IMR-90 (cell line): ENCODE measurements around the gene COL15A1. TPM values are rescaled to one million over a fixed set of nuclear protein-coding genes. Genes with fewer than 3 reads are reported as not detected.

Experiments
- ATAC-seq: fragments of 200-7000 bp; cut with Tn5 transposase; 2 replicates; pipeline ENCODE4 v1.9.1; 2020; ENCODE audit warnings: low read depth, mild to moderate bottlenecking, moderate library complexity
- BruUV-seq: library from RNA; stranded (reverse); fragments of 400-500 nt; replicated peaks from 2 replicates; lab custom pipeline; 2021; lab: Mats Ljungman, UMichigan
- CTCF ChIA-PET: fragments of 300-600 bp; formaldehyde crosslinking; extraction: SDS; loops from one replicate; lab custom pipeline; 2021; ENCODE audit warnings: antibody characterized with exemption; lab: Yijun Ruan, JAX
- POLR2A ChIA-PET: fragments of 300-600 bp; sonication (Branson Sonifier 250); formaldehyde crosslinking; loops from one replicate; lab custom pipeline; 2022; ENCODE audit warnings: antibody characterized with exemption; ENCODE audit not compliant: unreplicated experiment; lab: Charles Lee
- DNase-seq: peaks from one replicate; pipeline ENCODE4 v3.0.0; 2013
- H2AFZ ChIP-seq: replicated peaks from 2 replicates; pipeline ENCODE3; 2013; ENCODE audit warnings: low read length, mild to moderate bottlenecking; ENCODE audit not compliant: poor library complexity
- H2AK5ac ChIP-seq: 2 replicates; pipeline ENCODE4 v1.6.1; 2013; ENCODE audit warnings: low read depth, low read length, inconsistent platforms
- H2AK9ac ChIP-seq: replicated peaks from 2 replicates; pipeline ENCODE3; 2013; ENCODE audit warnings: mild to moderate bottlenecking, low read depth, low read length, moderate library complexity; ENCODE audit not compliant: poor library complexity
- H2BK120ac ChIP-seq: 2 replicates; pipeline ENCODE4 v1.6.1; 2013; ENCODE audit warnings: low read depth, low read length, inconsistent platforms
- H2BK15ac ChIP-seq: 3 replicates; pipeline ENCODE4 v1.6.1; 2013; ENCODE audit warnings: low read depth, low read length, inconsistent platforms
- H2BK20ac ChIP-seq: 2 replicates; pipeline ENCODE4 v1.6.1; 2013; ENCODE audit warnings: low read depth, mild to moderate bottlenecking, inconsistent platforms, low read length, moderate library complexity
- H2BK5ac ChIP-seq: 2 replicates; pipeline ENCODE4 v1.6.1; 2013; ENCODE audit warnings: mild to moderate bottlenecking, low read depth, low read length, inconsistent platforms; ENCODE audit not compliant: poor library complexity, severe bottlenecking
- H3K14ac ChIP-seq: replicated peaks from 2 replicates; pipeline ENCODE4 v1.6.1; 2013; ENCODE audit warnings: low read depth, low read length, inconsistent platforms
- H3K18ac ChIP-seq: 2 replicates; pipeline ENCODE4 v1.6.1; 2013; ENCODE audit warnings: low read depth, low read length, control low read depth
- H3K23ac ChIP-seq: 2 replicates; pipeline ENCODE4 v1.6.1; 2013; ENCODE audit warnings: low read depth, low read length, inconsistent platforms
- H3K27ac ChIP-seq: 2 replicates; pipeline ENCODE4 v1.5.1; 2013; ENCODE audit warnings: mild to moderate bottlenecking, control low read depth, low read length; ENCODE audit not compliant: insufficient read depth
- H3K27me3 ChIP-seq: 2 replicates; pipeline ENCODE4 v1.6.1; 2013; ENCODE audit warnings: low read length; ENCODE audit not compliant: control insufficient read depth, insufficient read depth
- H3K36me3 ChIP-seq: 2 replicates; pipeline ENCODE4 v1.6.1; 2013; ENCODE audit warnings: low read length, mixed read lengths; ENCODE audit not compliant: control insufficient read depth, insufficient read depth
- H3K4ac ChIP-seq: 2 replicates; pipeline ENCODE4 v1.6.1; 2013; ENCODE audit warnings: low read depth, low read length, inconsistent platforms
- H3K4me1 ChIP-seq: 2 replicates; pipeline ENCODE4 v1.6.1; 2013; ENCODE audit warnings: low read length, mixed read lengths; ENCODE audit not compliant: control insufficient read depth, insufficient read depth
- H3K4me2 ChIP-seq: 2 replicates; pipeline ENCODE4 v1.6.1; 2013; ENCODE audit warnings: low read depth, mild to moderate bottlenecking, control low read depth, low read length, moderate library complexity
- H3K4me3 ChIP-seq: 2 replicates; pipeline ENCODE4 v1.5.1; 2013; ENCODE audit warnings: low read depth, mild to moderate bottlenecking, control low read depth, low read length, moderate library complexity; ENCODE audit not compliant: insufficient read depth
- H3K56ac ChIP-seq: 2 replicates; pipeline ENCODE4 v1.6.1; 2013; ENCODE audit warnings: low read length, inconsistent platforms; ENCODE audit not compliant: insufficient read depth; ENCODE audit errors: extremely low read depth
- H3K79me1 ChIP-seq, 2 experiments: 2 replicates each; pipeline ENCODE4 v1.6.1; 2013; ENCODE audit warnings: low read length in 2 of 2, inconsistent platforms in 1 of 2, low read depth in 1 of 2
- H3K9ac ChIP-seq: 2 replicates; pipeline ENCODE4 v1.6.1; 2013; ENCODE audit warnings: low read depth, low read length, control low read depth
- H3K9me1 ChIP-seq: 2 replicates; pipeline ENCODE4 v1.6.1; 2013; ENCODE audit warnings: low read length, inconsistent platforms; ENCODE audit not compliant: insufficient read depth
- H3K9me3 ChIP-seq: 2 replicates; pipeline ENCODE4 v1.6.1; 2013; ENCODE audit warnings: low read length; ENCODE audit not compliant: control insufficient read depth, insufficient read depth
- H4K20me1 ChIP-seq: 2 replicates; pipeline ENCODE4 v1.6.1; 2013; ENCODE audit warnings: low read length, inconsistent platforms; ENCODE audit not compliant: insufficient read depth
- H4K5ac ChIP-seq: 2 replicates; pipeline ENCODE4 v1.6.1; 2013; ENCODE audit warnings: mild to moderate bottlenecking, low read depth, low read length, control low read depth
- H4K8ac ChIP-seq, 2 experiments: 2 replicates each; pipeline ENCODE4 v1.6.1; 2013; ENCODE audit warnings: low read depth in 2 of 2, low read length in 2 of 2, control low read depth in 1 of 2, inconsistent platforms in 1 of 2
- H4K91ac ChIP-seq: 2 replicates; pipeline ENCODE4 v1.6.1; 2013; ENCODE audit warnings: low read depth, low read length, inconsistent platforms; ENCODE audit not compliant: insufficient read depth
- BHLHE40 ChIP-seq: fragments of 150-350 bp; IDR thresholded peaks from 2 replicates; pipeline ENCODE4 v1.6.1; 2016; ENCODE audit warnings: mild to moderate bottlenecking, low read depth, low read length
- CEBPB ChIP-seq: IDR thresholded peaks from 2 replicates; pipeline ENCODE4 v1.6.1; 2012; ENCODE audit warnings: low read depth, low read length, improper control_type of control experiment
- CHD1 ChIP-seq: IDR thresholded peaks from 2 replicates; pipeline ENCODE4 v1.6.1; 2012; ENCODE audit warnings: low read depth, low read length, improper control_type of control experiment
- FOS ChIP-seq: fragments of 150-350 bp; IDR thresholded peaks from 2 replicates; pipeline ENCODE4 v1.6.1; 2016; ENCODE audit warnings: low read depth, low read length
- MAFK ChIP-seq: IDR thresholded peaks from 2 replicates; pipeline ENCODE4 v1.6.1; 2012; ENCODE audit warnings: low read depth, low read length, improper control_type of control experiment
- MAZ ChIP-seq: IDR thresholded peaks from 2 replicates; pipeline ENCODE4 v1.6.1; 2012; ENCODE audit warnings: low read depth, mild to moderate bottlenecking, low read length, improper control_type of control experiment, moderate library complexity, borderline replicate concordance
- MXI1 ChIP-seq: IDR thresholded peaks from 2 replicates; pipeline ENCODE4 v1.6.1; 2012; ENCODE audit warnings: low read depth, mild to moderate bottlenecking, low read length, moderate library complexity, borderline replicate concordance
- NFE2L2 ChIP-seq: fragments of 150-350 bp; IDR thresholded peaks from 2 replicates; pipeline ENCODE4 v1.6.1; 2016; ENCODE audit warnings: low read depth, mild to moderate bottlenecking, low read length
- POLR2A ChIP-seq: IDR thresholded peaks from 2 replicates; pipeline ENCODE4 v1.6.1; 2012; ENCODE audit warnings: mild to moderate bottlenecking, low read depth, low read length
- RAD21 ChIP-seq: IDR thresholded peaks from 2 replicates; pipeline ENCODE4 v1.6.1; 2012; ENCODE audit warnings: low read length, improper control_type of control experiment
- RCOR1 ChIP-seq: IDR thresholded peaks from 2 replicates; pipeline ENCODE4 v1.6.1; 2012; ENCODE audit warnings: mild to moderate bottlenecking, low read length, improper control_type of control experiment; ENCODE audit not compliant: insufficient replicate concordance
- RFX5 ChIP-seq: IDR thresholded peaks from 2 replicates; pipeline ENCODE4 v1.8.0; 2012; ENCODE audit warnings: low read depth, mild to moderate bottlenecking, low read length, moderate library complexity
- SMC3 ChIP-seq: fragments of 150-350 bp; IDR thresholded peaks from 2 replicates; pipeline ENCODE4 v1.6.1; 2016; ENCODE audit warnings: low read depth, mild to moderate bottlenecking, antibody characterized with exemption, low read length, moderate library complexity
- WGBS, 2 experiments: methylation state at CpG; one replicate each; pipeline versions ENCODE4 v1.1.5 to v1.1.7; 2013; ENCODE audit warnings: missing lambda C conversion rate in 2 of 2; ENCODE audit not compliant: insufficient read length in 1 of 2; ENCODE audit errors: extremely low coverage in 2 of 2; 5-methylcytosine and 5-hydroxymethylcytosine counted together
- dilution Hi-C: fragments of 300-500 bp; cut with HindIII; formaldehyde crosslinking; loops from one replicate; pipeline ENCODE4 v1.14.3; 2018; ENCODE audit warnings: low sequenced_read_pairs; ENCODE audit not compliant: unreplicated experiment
- in situ Hi-C: fragments of 300-500 bp; cut with MboI; formaldehyde crosslinking; loops from 3 replicates; pipeline ENCODE4 v1.14.3; 2019; ENCODE audit warnings: low sequenced_read_pairs, inconsistent platforms, mixed read lengths
- intact Hi-C: fragments of 100-400 bp; cut with micrococcal nuclease; formaldehyde crosslinking; loops from 2 replicates; pipeline ENCODE4 v1.10.0; 2022
- polyA plus RNA-seq, 3 experiments: library from polyadenylated mRNA; depleted of rRNA; stranded (reverse); fragments of >200 nt; gene quantifications; 2 replicates each; pipeline ENCODE4 v1.2.3, GENCODE V29; 2012; ENCODE audit warnings: low replicate concordance in 1 of 3
- total RNA-seq: library from RNA; depleted of rRNA; stranded (reverse); fragments of >200 nt; gene quantifications from 2 replicates; pipeline ENCODE4 v1.2.3, GENCODE V29; 2012
- TF ChIP-seq, protein P1 (sequence below): conservative IDR thresholded peaks from 2 replicates; pipeline ENCODE4 v1.5.1; 2012; ENCODE audit warnings: mild to moderate bottlenecking, low read depth, low read length, improper control_type of control experiment
- TF ChIP-seq, protein P2 (sequence below): fragments of 150-350 bp; IDR thresholded peaks from 2 replicates; pipeline ENCODE4 v1.6.1; 2016; ENCODE audit warnings: low read depth, mild to moderate bottlenecking, low read length, moderate library complexity, borderline replicate concordance
- TF ChIP-seq, protein P3 (sequence below): fragments of 150-350 bp; IDR thresholded peaks from 2 replicates; pipeline ENCODE4 v1.6.1; 2017; ENCODE audit warnings: mild to moderate bottlenecking, antibody characterized with exemption, low read length, low read depth

Gene COL15A1
- total and polyA plus RNA-seq, 2 of the 4 experiments (the other 2 are of a cell fraction), result 2.2 to 3.7 TPM

DNA sequence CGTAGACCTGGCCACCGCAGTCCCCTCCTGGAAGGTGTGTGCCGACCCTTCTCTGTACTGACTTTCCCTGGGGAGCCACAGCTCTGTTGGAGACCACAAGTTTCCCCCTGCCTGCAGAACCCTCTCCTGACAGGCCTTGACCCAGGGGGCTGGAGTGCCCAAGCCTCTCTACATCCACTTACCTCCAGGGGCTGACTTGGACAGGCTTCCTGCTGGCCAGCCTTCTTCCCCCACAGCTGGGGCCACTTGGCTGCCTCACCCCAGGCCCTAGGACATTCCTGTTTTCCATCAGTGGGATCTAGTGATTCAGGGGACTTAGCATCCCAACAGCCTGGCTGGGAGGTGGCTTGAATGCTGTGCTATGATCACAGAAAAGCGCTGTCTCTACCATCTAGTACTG lies 23.6 kb downstream of the COL15A1 start:
- H4K20me1 ChIP-seq, result no peaks in the 10 kb centered on the region
- no peaks in the 10 kb centered on the region; the same call in 1 of the 2 replicates for H3K9me3 ChIP-seq
- H3K18ac ChIP-seq, result no peak overlapping the region; the same call in 1 of the 2 replicates
- intact Hi-C loops, result no loop called here
- WGBS, 2 experiments, result 100% methylated on average over 1 of the region's 4 CpGs; no CpG with 5 or more reads in 1 of the 2 experiments
- ATAC-seq (no peak), DNase-seq (no peak)
- H3K4me2 ChIP-seq, result no peak overlapping the region
- in situ Hi-C loops, result no loop called here
- ChIA-PET POLR2A (no interaction called here), CTCF (no interaction called here)
- no peak overlapping the region for H3K23ac ChIP-seq
- H3K27ac ChIP-seq, result no peak overlapping the region
- H3K4ac ChIP-seq, result 0 out of 2 replicates have a peak overlapping the region, but pooled peaks have one; percentile 37
- no peak overlapping the region; the same call in 1 of the 2 replicates for H4K5ac ChIP-seq
- H3K4me3 ChIP-seq, result no peak overlapping the region
- no peak overlapping the region for H2BK20ac ChIP-seq
- H3K36me3 ChIP-seq, result peaks cover 9% of the 10 kb centered on the region; the same call in 1 of the 2 replicates
- H3K4me1 ChIP-seq, result peaks cover 40% of the 10 kb centered on the region
- H4K8ac ChIP-seq, result no peak overlapping the region; a peak in 1 of 4 replicates
- no peaks in the 10 kb centered on the region for H3K27me3 ChIP-seq
- H3K14ac ChIP-seq, result peak overlapping the region; percentile 32; the same call in 1 of the 2 replicates
- peak overlapping the region; percentile 35; the same call in 1 of the 2 replicates for H2BK120ac ChIP-seq
- no peak overlapping the region for H3K56ac ChIP-seq
- H2BK15ac ChIP-seq, result 0 out of 3 replicates have a peak overlapping the region, but pooled peaks have one; percentile 39
- peaks cover 10 to 60% of the 10 kb centered on the region in 2 experiments; a peak in 3 of 4 replicates for H3K79me1 ChIP-seq
- peak overlapping the region; percentile 33; the same call in 1 of the 2 replicates for H4K91ac ChIP-seq
- no peak overlapping the region for H3K9ac ChIP-seq
- peak overlapping the region; percentile 57; the same call in 1 of the 2 replicates for H2AK5ac ChIP-seq
- H2AFZ ChIP-seq, result no peak overlapping the region
- BruUV-seq, result no TSS peak
- H3K9me1 ChIP-seq, result peaks cover 37% of the 10 kb centered on the region
- no peak overlapping the region for H2BK5ac ChIP-seq
- no peak overlapping the region for H2AK9ac ChIP-seq
- TF ChIP-seq, protein P1, sequence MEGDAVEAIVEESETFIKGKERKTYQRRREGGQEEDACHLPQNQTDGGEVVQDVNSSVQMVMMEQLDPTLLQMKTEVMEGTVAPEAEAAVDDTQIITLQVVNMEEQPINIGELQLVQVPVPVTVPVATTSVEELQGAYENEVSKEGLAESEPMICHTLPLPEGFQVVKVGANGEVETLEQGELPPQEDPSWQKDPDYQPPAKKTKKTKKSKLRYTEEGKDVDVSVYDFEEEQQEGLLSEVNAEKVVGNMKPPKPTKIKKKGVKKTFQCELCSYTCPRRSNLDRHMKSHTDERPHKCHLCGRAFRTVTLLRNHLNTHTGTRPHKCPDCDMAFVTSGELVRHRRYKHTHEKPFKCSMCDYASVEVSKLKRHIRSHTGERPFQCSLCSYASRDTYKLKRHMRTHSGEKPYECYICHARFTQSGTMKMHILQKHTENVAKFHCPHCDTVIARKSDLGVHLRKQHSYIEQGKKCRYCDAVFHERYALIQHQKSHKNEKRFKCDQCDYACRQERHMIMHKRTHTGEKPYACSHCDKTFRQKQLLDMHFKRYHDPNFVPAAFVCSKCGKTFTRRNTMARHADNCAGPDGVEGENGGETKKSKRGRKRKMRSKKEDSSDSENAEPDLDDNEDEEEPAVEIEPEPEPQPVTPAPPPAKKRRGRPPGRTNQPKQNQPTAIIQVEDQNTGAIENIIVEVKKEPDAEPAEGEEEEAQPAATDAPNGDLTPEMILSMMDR, result no peak
- TF ChIP-seq, protein P2, sequence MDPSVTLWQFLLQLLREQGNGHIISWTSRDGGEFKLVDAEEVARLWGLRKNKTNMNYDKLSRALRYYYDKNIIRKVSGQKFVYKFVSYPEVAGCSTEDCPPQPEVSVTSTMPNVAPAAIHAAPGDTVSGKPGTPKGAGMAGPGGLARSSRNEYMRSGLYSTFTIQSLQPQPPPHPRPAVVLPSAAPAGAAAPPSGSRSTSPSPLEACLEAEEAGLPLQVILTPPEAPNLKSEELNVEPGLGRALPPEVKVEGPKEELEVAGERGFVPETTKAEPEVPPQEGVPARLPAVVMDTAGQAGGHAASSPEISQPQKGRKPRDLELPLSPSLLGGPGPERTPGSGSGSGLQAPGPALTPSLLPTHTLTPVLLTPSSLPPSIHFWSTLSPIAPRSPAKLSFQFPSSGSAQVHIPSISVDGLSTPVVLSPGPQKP, result no peak
- TF ChIP-seq RCOR1, result no peak
- TF ChIP-seq MAZ, result no peak
- TF ChIP-seq FOS, result no peak
- TF ChIP-seq CEBPB, result no peak
- no peak for TF ChIP-seq POLR2A
- TF ChIP-seq SMC3, result no peak
- no peak for TF ChIP-seq BHLHE40
- no peak for TF ChIP-seq CHD1
- TF ChIP-seq RAD21, result no peak
- TF ChIP-seq NFE2L2, result no peak
- TF ChIP-seq RFX5, result no peak
- TF ChIP-seq, protein P3, sequence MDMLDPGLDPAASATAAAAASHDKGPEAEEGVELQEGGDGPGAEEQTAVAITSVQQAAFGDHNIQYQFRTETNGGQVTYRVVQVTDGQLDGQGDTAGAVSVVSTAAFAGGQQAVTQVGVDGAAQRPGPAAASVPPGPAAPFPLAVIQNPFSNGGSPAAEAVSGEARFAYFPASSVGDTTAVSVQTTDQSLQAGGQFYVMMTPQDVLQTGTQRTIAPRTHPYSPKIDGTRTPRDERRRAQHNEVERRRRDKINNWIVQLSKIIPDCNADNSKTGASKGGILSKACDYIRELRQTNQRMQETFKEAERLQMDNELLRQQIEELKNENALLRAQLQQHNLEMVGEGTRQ, result no peak
- no peak for TF ChIP-seq MXI1
- TF ChIP-seq MAFK, result no peak
- dilution Hi-C loops, result no loop called here
